ENCODE results near the gene SPG11.

The SPG11 gene

DNA sequence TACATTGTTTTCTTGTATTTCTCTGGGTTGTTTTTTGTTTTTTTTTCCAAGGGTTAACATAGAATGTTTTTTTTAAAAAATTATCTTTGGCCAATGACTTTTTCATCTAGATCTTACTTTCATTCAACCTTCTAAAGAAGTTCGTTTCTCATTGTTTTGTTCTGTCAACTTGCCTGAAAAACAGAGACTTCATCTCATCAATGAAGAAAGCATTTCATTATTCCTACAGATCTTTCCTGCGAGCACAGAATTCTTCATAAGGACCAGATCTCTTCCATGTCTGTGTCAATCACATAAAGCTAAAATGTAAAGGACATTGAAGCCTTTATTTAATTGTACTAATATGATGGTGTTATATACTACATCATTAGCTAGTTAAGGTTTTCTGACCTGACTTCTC, 136.2 kb downstream of the SPG11 start:
- no peak for DNase-seq (ENCODE audit: low spot score)

DNA sequence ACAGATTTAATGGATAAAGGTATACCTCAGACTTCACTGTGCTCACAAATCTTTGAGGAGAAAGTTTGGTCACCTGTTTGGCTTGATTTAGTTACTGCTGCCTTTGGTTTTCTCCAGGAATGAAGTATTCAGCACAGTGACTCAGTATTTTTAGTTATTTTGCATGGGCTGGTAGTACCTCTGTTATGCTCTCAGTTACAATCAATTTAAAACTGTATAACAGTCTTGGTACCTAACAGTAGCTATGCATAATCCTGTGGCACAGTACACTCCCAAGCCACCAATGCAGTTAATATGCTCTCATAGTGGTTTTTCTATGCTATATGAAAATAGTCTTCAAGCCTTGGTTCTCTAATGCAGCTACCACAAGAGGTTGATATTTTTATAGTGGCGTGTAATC, 138.4 kb downstream of the SPG11 start:
- DNase-seq (ENCODE audit: low spot score) = no peak

DNA sequence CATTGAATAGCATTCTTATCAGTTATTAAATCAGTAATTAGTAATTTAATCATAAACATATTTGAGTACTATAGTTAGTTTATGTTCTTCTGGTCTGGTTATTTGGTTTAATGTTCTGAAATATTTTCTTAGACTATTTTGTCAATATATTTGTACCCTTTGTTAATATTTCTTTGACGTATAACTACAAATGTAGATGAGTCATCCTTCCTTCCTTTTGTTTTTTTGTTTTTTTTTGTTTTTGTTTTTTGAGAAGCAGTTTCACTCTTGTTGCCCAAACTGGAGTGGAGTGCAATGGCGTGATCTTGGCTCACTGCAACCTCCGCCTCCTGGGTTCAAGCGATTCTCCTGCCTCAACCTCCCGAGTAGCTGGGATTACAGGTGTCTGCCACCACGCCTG, 143.9 kb downstream of the SPG11 start:
- no peak for DNase-seq (ENCODE audit: low spot score)

DNA sequence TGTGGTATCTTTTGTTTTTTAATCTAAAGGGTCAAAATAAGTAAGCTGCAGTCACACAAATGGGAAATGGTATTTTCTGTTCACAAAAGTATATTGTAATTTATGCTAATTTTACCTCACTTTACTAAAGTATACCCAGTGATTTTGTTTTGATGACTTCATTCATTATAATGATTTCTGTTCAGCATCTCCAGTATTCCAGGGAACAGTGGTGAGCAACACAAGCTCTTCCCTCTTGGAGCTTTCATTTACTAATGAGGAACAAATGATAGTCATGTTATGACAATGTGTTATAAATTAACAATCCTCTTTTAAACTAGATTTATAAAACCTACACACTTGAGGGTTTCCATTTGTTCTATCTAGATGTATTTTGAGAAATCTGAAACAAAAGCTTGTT, 147.0 kb downstream of the SPG11 start:
- DNase-seq (ENCODE audit: low spot score) = no peak
